ENCODE results near the gene KREMEN2. TPM values are rescaled to one million over a fixed set of nuclear protein-coding genes. Genes with fewer than 3 reads are reported as not detected.

KREMEN2 gene
- total RNA-seq, 4 donors from 2014 or later, result not detected

GRCh38 chr16:2987286-2987685, 23.2 kb downstream of the KREMEN2 start:
- ATAC-seq (ENCODE audit: low FRiP score), result no peak

DNA sequence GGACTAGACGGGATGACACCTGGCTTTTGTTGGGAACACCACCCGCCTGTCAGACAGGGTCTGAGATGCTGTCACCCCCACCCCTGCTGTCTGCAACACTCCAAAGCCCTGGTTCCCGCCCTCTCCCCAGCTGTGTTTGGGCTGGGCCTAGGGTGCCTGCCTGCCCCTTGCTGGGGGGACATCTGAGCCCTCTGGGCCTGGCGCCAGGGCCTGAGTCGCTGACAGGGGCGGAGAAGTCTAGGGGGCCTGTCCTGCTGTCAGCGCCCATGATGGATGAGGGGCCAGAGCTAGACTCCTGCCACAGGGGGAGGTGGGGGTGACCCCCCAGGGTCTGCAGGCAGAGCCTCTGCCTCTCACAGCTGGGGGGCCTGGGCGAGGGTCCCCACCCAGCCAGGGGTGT, 23.8 kb downstream of the KREMEN2 start:
- DNase-seq (ENCODE audit: low spot score), result no peak
- no peak for TF ChIP-seq CTCF (IDR thresholded peaks at IDR 0.05)
- ATAC-seq (ENCODE audit: low FRiP score), result no peak

More at GRCh38 chr16:2987286-2987685, 23.2 kb downstream of the KREMEN2 start:
- no peak for TF ChIP-seq CTCF (IDR thresholded peaks at IDR 0.05)
- no peak for DNase-seq (ENCODE audit: low spot score)

- ATAC-seq (ENCODE audit: low FRiP score), result no peak
- DNase-seq (ENCODE audit: low spot score), result no peak
- TF ChIP-seq CTCF (IDR thresholded peaks at IDR 0.05), result no peak
These were observed 24.6 kb downstream of the KREMEN2 start for GRCh38 chr16:2988590-2989099.

DNA sequence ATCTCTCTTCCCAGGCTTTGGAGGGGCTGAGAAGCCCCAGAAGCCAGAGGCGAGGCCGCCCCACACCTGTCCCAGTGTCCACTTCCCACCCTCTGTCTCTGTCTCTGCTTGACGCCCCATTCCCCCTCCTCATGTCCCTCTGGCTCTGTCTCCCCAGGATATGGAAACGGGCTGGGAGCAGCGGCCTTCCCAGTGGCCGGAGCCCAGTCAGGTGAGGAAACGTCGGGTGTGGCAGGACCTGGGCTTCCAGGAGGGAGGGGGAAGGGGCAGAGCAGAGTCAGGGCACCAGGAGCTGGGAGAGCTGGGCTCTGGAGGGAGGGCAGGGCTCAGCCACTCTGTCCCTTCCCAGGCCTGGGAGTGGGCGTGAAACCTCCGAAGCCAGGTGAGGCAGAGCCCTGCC, 26.8 kb downstream of the KREMEN2 start:
- no peak for TF ChIP-seq CTCF (IDR thresholded peaks at IDR 0.05)
- ATAC-seq (ENCODE audit: low FRiP score) (no peak), DNase-seq (ENCODE audit: low spot score) (no peak)

GRCh38 chr16:2991566-2992261, 27.6 kb downstream of the KREMEN2 start:
- no peak for DNase-seq (ENCODE audit: low spot score)
- no peak for ATAC-seq (ENCODE audit: low FRiP score)
- no peak for TF ChIP-seq CTCF (IDR thresholded peaks at IDR 0.05)

- no peak for TF ChIP-seq CTCF (IDR thresholded peaks at IDR 0.05)
- ATAC-seq (ENCODE audit: low FRiP score) (no peak), DNase-seq (ENCODE audit: low spot score) (no peak)
These were observed 28.5 kb downstream of the KREMEN2 start for GRCh38 chr16:2992383-2993081.

Data from omental fat pad (tissue), 4 donors.